GM19328 (cell line): ENCODE measurements around the gene NAP1L3.

Experiments used
- ATAC-seq: cut with Tn5 transposase; IDR thresholded peaks from one replicate; pipeline ENCODE4 v1.9.1; 2021; ENCODE audit warnings: mild to moderate bottlenecking, moderate library complexity; ENCODE audit not compliant: unreplicated experiment

Gene NAP1L3, protein sequence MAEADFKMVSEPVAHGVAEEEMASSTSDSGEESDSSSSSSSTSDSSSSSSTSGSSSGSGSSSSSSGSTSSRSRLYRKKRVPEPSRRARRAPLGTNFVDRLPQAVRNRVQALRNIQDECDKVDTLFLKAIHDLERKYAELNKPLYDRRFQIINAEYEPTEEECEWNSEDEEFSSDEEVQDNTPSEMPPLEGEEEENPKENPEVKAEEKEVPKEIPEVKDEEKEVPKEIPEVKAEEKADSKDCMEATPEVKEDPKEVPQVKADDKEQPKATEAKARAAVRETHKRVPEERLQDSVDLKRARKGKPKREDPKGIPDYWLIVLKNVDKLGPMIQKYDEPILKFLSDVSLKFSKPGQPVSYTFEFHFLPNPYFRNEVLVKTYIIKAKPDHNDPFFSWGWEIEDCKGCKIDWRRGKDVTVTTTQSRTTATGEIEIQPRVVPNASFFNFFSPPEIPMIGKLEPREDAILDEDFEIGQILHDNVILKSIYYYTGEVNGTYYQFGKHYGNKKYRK

DNA sequence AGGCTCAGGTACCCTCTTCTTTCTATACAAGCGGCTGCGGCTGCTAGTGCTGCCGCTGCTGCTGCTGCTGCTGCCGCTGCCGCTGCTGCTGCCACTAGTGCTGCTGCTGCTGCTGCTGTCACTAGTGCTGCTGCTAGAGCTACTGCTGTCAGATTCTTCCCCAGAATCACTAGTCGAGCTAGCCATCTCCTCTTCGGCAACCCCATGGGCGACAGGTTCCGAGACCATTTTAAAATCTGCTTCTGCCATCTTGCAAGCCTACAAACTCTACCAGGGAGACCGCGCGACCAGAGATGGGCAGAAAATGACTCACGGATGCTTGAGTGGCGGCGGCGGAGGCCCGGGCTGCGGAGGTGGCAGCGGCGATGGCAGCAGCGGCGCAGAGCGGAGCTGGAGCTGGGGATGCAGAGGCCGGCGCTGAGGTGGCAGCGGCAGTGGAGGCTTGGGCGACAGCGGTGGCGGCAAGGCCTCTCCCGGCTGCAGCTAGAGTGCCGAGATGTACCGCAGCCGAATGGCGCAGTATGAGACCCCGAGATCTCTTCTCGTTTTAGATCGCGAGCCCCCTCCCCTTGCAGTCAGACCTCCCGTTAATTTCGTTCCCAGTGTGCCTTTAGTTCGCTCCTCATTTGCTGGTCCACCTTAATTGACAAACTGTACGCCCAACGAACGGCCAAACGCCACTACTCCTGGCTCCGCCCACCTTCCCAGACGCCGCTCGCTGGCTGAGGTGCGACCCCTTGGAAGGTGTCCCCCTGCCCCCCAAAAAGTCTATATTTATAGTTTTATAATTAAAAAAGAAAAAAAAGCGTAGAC lies at the start of gene NAP1L3:
Gene NAP1L3, minus strand, starts transcription at position 523 of the 813 bp plus-strand sequence. Its CDS starts 274 bp downstream, at position 249.
- ATAC-seq: no peak

DNA sequence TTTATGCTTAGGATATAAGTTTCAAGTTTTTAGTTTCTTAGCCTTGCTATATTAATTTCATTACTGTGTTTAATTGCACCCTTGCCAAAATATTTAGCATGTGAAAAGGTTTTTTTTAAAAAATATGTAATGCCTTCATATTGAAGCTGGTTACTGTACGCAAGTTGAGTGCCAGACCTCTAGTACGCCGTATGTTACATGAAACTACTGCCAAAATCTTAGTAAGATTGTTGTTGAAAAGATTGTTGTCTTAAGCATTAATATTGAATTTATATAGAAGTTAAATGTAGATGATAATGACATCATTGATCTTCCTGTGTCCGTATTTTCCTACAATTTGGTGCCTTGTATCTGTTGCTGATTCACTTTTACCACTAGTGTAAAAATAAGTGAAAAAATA lies 37.7 kb upstream of the NAP1L3 start:
- ATAC-seq: no peak

DNA sequence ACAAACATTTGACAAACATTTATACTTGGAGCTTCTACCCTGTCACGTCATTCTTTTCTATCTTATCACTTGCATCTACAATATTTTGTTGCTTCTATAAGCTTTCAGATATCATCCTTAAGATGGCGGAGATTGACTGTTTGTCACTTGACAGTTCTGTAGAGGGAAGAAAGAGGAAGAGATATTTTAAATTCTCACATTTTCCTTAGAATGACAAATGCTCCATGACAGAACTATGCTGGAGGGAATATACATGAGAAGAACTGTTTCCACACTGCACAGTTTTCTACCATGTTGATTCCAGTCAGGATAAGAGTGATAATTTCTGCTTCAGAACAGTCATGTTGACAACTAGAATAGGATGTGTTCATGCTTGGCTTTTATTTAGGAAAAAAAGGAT lies 30.3 kb upstream of the NAP1L3 start:
- no peak for ATAC-seq

GRCh38 chrX:93695981-93696380 lies 22.6 kb upstream of the NAP1L3 start:
- ATAC-seq: no peak

DNA sequence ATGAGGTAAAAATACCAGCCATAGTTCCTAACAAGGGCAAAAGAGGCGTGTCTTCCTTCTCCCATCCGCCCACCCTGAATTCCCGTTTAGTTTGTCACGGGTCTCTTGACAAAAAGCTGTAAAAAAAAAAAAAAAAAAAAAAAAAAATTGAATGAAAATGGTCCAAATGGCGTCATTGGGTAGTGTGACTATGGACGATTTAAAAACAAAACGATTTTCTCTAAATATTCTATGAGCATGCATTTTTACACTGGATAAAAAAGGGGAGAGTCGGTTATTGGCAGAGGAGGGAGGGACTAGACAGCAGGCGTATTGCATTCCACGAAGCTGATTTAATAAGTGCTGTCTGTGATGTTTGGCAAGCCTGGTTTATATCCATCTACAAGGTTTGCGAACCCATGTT lies 492 bp upstream of the NAP1L3 start, which contains the start of gene FAM133A:
Gene FAM133A, plus strand, starts transcription at position 338 of the 403 bp plus-strand sequence. CDS start 35,214 bp downstream, outside the sequence.
- no peak for ATAC-seq

DNA sequence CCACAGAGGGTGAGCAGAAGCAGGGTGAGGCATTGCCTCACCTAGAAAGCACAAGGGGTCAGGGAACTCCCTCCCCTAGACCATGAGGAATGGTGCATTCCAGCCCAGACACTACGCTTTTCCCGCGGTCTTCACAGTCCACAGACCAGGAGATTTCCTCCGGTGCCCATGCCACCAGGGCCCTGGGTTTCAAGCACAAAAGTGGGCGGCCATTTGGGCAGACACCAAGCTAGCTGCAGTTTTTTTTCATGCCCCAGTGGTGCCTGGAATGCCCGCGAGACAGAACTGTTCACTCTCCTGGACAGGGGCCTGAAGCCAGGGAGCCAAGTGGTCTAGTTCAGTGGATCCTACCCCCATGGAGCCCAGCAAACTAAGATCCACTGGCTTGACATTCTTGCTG lies 12.8 kb downstream of the NAP1L3 start:
- ATAC-seq: no peak

DNA sequence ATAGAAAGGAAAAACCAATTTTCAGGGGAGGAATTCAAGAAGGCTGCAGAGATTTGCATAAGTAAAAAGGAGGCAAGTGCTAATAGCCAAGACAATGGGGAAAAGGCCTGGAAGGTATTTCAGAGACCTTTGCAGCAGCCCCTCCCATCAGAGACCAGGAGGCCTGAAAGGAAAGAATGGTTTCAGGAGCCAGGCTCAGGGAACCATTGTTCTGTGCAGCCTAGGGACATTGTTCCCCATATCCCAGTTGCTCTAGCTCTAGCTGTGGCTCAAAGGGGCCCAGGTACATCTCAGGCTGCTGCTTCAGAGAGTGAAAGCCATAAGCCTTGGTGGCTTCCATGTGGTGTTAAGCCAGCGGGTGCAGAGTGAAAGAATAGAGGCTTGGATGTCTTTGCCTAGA lies 24.0 kb downstream of the NAP1L3 start:
- ATAC-seq: no peak

- no peak for ATAC-seq
Measured at GRCh38 chrX:93637591-93637990, 35.8 kb downstream of the NAP1L3 start.
